HG02678 (cell line): Measurements from ENCODE around the gene TMEM238L.

Experiments used
- ATAC-seq: cut with Tn5 transposase; IDR thresholded peaks from one replicate; pipeline ENCODE4 v1.9.1; 2021; ENCODE audit warnings: mild to moderate bottlenecking, moderate library complexity; ENCODE audit not compliant: unreplicated experiment

The TMEM238L gene

GRCh38 chr17:10775740-10776356 lies 28.1 kb downstream of the TMEM238L start:
- no peak for ATAC-seq

DNA sequence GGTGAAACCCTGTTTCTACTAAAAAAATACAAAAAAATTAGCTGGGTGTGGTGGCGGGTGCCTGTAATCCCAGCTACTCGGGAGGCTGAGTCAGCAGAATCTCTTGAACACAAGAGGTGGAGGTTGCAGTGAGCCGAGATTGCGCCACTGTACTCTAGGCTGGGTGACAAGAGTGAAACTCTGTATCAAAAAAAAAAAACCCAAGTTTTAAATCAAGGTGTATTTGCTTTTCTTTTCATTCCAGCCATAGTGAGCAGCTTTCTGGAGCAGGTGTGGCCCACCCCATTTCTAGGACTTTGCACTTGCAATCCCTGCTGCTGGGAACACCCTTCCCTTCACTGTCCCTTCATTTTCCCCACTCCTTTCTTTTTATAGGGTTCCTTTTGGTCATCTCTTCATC lies 28.8 kb downstream of the TMEM238L start:
- no peak for ATAC-seq

- ATAC-seq = no peak
Measured at GRCh38 chr17:10773391-10773790, 30.5 kb downstream of the TMEM238L start.

GRCh38 chr17:10772425-10773380 lies 31.2 kb downstream of the TMEM238L start:
- no peak for ATAC-seq

- no peak for ATAC-seq
Measured at GRCh38 chr17:10771148-10771547, 32.8 kb downstream of the TMEM238L start.

DNA sequence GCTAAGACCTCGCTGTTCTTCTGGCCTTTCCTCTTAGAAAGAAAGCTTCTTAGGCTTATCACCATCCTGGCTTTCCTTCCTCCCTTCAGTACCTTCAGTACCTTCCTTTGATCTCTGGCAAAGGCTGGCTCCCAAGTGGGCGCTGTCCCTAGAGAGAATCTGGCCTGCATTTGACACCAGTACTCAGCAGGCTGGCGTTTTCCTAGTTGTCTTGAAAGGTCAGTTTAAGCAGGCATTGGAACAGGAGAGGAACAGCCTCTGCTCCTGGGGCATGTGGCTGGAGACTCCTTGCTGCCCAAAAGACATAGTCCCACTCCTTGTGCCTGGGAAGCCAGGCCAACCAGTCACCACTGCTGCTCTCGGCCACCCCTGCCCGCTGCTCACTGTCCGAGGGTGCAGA lies 34.1 kb downstream of the TMEM238L start:
- ATAC-seq = no peak

DNA sequence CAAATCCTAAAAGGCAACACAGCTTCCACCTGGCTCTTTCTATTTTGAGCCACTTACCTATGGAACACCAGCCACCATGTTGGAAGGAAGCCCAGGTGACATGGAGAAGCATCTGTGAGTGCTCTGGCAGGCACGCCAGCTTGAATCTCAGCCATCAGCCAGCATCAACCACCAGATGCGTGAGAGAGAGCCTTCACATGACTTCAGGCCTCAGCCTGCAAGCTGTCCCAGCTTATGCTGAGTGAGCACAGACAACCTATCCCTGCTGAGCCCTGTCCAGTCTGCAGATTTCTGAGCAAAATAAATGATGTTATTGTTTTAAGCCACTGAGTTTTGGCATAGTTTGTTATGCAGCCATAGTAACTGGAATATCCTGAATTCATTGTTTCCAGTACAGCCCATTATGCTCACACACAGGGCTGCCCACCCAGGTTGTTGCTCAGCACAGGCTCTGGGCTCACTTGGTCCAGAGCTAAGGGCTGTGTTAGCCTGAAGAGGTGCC lies 35.1 kb downstream of the TMEM238L start:
- ATAC-seq = no peak

- no peak for ATAC-seq
Measured at GRCh38 chr17:10767232-10767631, 36.7 kb downstream of the TMEM238L start.

- ATAC-seq = no peak
Measured at GRCh38 chr17:10762037-10762436, 41.9 kb downstream of the TMEM238L start.

DNA sequence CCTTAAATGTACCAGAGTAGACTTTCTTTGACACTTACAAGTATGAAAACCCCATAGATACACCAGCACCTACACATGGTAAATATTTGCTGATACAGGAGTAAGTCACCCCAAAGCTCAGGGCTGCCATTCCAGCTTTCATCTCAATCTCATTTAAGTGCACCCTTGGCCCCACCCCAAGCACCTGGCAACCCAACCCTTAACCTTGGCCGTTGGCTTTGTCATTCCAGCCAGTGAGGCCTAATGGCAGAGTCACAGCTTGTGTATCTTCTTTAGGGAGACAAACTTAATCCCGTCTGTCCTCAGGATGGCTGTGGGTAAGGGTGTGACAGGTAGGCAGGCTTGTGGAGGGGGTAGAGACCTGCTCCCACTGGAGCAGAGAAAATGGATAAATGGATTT lies 42.6 kb downstream of the TMEM238L start:
- no peak for ATAC-seq

- no peak for ATAC-seq
Measured at GRCh38 chr17:10758062-10758461, 45.8 kb downstream of the TMEM238L start.

DNA sequence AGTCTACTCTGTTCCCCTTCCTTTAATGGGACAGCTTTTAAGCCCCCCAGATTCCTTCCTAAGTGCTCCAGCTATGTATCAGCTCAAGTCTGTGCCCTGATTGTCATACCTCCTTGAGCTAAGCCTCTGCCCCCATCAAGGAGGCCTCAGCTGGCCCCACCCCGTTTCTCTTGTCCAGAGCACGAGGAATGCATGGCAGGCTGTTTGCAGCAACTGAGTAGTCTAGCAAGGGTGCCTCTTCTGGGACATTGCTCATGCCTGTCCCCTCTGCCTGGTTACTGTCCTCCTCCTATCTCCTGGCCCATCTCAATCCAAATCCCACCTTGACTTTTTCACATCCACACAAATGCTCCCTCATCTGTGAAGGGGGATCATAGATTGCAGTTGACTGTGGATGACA lies 46.3 kb downstream of the TMEM238L start:
- no peak for ATAC-seq

GRCh38 chr17:10757067-10757466 lies 46.8 kb downstream of the TMEM238L start:
- ATAC-seq = no peak

GRCh38 chr17:10756619-10757018 lies 47.3 kb downstream of the TMEM238L start:
- ATAC-seq = no peak

DNA sequence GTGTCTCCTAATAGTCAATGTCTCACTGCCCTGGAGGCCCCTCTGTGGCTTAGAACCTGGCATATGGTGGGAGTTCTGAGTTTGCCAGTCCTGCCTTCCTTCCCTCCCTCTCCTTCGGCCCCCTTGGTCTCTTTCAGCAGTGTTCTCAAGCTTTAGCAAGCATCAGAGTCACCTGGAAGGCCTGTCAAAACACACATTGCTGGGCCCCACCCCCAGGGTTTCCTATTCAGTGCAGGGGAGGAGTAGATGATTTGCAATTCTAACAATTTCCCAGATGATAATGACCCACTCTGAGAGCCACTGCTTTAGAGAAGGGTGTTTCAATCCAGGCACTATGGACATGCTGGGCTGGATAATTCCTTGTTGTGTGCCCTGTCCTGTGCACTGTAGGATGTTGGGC lies 47.7 kb downstream of the TMEM238L start:
- ATAC-seq = no peak

GRCh38 chr17:10755592-10756127 lies 48.2 kb downstream of the TMEM238L start:
- no peak for ATAC-seq

DNA sequence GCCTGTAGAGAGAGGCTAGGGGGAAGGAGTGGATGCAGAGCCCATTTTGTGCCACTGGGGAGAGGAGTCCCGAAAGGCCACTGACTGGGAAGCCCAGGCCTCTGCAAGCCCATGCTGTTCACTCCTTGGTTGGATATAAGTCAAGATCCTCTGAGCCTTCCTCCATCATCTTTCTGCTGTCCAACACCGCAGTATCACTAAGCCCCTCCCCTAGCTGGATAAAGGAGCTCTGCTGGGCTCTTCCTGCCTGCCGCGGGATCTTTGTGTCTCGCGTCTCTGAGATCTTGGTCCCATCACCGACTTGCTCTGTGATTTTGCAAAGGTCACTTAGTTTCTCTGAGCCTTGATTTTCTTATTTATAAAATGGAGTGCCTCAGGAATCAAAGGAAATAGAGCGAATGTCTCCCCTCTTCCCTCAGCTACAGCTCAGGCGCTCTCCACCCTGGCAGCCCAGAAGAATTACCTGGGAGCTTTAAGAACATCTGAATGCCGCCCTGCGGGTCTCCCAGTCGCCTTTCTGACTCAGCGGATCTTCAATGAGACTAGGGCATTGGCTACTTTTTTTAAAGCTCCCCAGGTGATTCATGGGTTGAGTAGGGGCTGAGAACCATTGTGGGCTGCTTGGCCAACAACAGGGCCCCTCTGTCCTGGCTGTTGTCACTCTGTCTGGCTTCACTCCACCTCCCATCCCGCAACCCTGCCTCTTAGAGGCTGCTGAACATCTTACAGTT lies 48.9 kb downstream of the TMEM238L start:
- ATAC-seq = no peak

GRCh38 chr17:10754109-10754508 lies 49.8 kb downstream of the TMEM238L start:
- ATAC-seq = no peak

DNA sequence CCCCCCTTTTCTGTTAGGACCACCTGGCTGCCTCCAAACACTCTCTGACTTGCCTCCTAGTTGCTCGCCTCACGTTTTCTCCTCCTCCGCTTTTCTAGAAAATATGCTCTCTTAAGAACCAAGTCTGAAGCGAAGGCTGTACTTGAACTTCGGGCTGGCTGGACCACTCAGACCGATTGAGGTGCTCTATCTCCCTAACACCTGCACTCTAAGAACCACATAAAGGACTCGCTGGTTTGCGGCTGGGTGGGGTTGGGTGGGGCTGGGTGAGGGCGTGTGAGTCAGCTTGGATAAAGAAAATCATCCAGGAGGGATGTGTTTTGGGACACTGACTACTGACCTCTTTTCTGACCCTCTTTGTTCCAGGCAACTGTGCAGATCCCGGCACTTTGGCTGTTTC lies 51.2 kb downstream of the TMEM238L start:
- ATAC-seq = no peak

DNA sequence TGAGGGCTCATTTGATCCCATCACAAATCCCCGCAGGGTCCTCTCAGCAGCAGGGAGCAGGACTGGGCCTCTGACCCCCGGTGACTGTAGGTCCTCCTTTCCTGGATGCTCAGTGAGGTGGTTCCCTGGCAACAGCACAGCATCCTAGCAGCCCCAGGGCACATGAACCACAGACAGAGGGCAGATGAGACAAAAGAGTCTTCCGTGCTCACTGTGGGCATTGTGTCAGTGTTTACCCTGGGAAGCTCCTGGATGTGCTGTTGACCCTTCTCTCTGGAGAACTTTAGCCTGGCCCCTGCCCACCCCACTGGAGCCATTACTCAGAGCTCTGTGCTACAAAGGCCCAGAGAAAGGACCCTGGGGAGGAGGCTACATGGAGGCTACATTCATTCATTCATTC lies 52.3 kb downstream of the TMEM238L start:
- ATAC-seq = no peak

- no peak for ATAC-seq
Measured at GRCh38 chr17:10750210-10750609, 53.7 kb downstream of the TMEM238L start.
